HG03159 (cell line): Measurements from ENCODE around the gene KIAA0319L.

Experiments
- ATAC-seq: cut with Tn5 transposase; IDR thresholded peaks from one replicate; pipeline ENCODE4 v1.9.1; 2021; ENCODE audit warnings: mild to moderate bottlenecking, moderate library complexity; ENCODE audit not compliant: unreplicated experiment

The KIAA0319L gene

DNA sequence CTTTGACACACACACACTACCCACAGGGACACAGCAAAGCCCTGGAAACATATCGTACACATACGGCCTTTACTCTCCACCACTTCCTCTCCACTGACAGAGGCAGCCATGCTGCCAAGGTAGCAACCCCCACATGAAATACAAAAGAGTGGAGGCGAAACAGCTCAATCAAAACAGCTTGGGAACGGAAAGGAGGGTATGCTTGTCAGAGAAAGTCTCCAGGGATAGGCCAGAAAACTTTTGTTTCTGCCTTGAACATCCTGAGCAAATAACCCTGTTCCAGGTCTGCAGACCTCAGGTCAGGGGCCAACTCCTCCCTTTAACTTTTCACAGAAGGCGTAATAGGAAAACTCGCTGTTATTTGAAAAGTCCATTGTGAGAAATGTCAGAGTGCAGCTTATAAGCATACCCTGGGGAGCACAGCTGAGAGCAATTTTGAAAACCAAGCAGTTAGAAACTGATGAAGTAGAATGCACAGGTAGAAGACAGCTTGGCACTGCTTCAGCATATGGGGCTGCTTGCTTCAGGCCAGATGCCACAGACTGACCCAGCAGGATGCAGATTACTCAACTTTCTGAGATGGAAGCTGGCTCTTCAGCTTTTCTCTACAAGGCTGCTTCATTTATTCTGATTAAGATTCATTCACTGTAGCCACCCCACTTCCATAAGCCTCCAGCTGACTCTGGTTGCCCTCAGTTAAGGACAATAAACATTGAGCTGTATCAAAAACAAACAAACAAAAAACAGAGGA lies 18.0 kb downstream of the KIAA0319L start:
- no peak for ATAC-seq

DNA sequence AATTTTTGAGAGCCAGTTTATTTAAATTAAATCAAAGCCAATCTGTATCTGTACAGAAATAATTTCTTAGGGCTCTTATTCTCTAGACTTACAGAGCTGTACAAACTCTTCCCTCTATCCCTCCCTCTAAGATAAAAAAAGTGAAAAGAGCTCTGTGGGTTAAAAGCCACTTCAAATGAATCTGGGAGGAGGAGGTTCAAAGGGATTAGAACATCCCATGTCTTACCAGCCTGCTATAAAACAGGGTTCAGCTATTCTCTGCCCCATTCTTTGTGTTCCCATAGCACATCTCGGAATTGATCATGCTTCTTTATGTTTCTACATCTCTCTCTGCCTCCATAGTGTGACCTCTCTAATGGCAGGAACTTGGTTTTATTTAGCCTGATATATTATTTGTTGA lies 19.4 kb downstream of the KIAA0319L start:
- no peak for ATAC-seq

DNA sequence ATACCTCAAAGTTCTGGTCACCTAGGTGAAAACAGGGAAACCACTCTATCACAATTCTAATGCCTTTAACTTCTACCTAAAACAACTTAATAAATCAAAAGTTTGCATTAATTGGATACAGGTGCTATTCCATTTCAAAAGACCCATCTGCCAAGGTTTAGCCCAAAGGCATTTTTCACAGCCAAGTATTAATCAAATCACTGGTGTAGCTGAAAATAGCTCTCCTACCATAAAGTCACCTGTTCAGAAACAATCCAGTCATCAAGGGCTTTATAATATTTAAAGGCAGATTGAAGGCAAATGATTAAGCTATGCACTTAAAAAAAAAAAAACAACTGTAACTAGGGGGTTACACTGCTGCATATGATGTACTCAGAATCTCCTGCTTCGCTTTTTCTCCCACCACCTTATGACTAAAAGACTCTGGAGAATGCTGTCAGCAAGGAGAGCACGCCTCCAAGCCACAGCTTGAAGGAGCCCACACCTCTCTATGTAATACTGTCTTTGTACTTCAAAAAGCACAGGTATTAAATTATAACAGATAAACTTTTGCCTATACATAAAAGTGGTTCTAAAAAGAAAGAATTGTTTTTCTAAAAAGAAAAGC lies 20.5 kb downstream of the KIAA0319L start:
- no peak for ATAC-seq

DNA sequence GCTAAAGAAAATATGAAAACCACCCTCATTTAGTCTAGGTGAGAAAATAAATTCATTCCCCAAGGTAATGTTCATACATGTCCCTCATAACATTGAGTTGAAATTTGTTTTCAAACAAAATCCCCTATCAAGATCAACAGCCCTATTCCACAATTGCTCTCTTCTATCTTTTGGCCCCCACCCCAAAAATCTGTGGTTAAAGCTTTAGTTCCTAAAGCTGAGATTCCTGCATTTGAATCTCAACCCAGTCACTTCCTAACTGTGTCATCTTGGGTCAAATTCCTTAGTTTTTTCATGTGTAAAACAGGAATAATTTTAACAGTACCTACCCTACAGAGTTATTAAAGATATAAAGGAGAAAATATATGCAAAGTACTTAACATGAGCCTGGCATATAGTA lies 22.0 kb downstream of the KIAA0319L start:
- ATAC-seq: no peak

DNA sequence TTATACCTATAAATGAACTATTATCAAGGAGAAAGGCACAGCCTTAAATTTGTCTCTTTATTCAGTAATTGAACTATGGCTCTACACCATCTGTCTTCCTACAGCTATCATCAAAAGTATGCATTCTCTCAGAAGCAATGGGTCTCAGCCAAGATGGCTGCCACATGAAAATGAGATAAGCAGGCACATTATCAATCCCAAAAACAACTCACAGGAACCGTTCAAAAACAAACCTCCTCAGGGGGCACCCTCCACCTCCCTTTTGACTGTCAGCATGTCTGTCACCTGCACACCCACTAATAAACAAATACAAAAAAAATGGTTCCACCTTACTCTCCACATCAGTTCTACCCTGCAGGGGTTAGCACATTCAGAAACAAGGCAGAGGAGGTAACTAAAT lies 23.6 kb downstream of the KIAA0319L start:
- no peak for ATAC-seq

DNA sequence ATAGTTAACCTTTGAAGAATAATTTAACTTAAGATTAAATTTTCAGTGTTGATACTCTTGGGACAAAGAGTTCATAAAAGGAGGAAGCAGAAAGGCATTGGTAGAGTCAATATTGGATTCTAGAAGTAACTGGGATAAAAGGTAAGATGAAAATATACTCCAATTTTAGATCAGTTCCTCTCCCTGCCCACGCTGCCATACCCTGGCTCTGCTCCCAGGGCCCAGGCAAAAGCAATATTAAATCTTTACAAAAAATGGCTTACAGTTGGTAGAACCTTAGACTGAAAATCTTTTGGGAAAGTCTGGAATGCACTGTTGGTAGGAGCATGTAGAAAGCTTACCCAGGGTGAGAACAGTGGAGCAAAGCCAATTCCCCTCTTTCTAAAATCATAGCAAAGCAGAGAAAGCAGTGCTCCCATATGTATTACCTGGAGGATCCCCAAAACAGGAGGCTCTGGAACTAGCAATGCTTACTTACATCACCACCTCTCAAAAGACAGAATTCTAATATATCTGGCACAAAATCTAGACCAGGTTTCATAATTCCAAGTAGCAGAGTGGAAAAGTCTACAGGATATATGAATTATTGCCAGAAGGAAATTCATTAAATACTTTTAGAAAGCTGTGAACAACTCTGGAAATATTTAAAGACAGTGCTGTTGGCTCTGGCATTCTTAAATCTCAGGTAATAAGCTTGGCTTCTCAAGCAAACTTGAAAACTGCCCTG lies 24.5 kb downstream of the KIAA0319L start:
- no peak for ATAC-seq

DNA sequence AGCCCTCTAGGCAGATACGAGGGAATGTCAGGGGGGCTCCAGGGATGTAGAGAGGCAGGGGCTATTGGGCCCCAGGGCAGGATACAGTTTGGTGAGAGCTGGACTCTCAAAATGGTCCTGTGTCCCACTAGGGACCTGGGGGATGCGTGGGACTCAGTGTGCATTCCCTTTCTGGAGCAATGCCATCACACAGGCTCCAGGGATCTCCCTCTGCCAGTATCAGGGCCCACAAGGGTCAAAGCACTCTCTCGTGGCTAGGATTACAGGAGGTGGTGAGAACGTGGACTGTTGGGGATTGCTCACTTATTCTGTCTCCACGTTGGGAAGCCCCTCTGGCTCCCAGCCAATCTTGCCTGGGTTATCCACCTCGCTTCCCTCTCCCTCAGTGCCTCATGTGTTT lies 25.8 kb downstream of the KIAA0319L start:
- ATAC-seq: no peak

DNA sequence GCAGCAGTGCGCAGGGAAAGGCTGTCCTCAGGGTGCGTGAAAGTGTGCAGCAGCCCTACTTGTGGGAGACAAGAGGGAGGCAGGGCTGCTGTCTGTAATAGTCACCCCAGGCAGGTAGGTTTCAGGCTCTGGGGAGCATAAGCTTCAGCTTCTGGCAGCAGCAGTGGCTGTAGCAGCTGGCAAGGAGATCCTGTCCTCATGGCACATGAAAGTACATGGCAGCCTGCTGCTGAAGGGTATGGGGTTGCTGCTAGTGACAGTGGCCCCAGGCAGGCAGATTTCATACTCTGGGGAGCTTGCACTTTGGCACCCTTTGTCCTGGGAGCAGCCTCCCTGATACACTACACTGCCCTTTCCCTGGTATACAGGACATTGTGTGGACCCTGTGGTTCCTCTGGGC lies 26.3 kb downstream of the KIAA0319L start:
- no peak for ATAC-seq

DNA sequence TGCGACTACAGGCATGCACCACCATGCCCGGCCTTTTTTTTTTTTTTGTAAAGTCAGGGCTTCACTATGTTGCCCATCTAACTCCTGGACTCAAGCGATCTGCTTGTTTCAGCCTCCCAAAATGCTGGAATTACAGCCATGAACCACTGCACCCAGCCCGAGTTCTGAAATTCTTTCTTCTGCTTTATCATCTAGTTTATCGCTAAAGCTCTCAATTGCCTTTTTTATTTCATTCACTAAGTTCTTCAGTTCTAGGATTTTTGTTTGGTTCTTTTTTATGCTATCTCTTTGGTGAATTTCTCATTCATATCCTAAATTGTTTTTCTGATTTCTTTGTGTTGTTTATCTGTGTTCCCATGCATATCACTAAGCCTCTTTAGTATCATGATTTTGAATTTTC lies 27.0 kb downstream of the KIAA0319L start:
- ATAC-seq: no peak

DNA sequence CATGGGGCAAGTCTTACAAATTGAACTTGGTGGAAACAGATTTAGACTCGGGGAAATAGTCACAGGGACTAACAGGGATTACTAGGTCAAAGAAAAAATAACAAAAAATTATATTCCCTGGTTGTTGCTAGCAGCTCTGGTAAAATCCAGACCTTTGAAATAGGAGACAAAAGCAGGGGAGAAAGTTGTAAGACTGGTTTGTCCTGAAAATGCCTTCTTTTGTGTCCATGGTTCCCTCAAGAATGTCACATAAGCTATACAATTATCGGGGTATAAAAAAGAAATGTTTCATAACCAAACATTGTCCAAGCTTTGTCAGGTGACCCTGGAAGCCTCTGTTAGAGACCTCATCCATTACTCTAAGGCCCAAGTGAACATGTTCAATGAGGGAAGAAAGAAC lies 33.1 kb downstream of the KIAA0319L start:
- no peak for ATAC-seq

DNA sequence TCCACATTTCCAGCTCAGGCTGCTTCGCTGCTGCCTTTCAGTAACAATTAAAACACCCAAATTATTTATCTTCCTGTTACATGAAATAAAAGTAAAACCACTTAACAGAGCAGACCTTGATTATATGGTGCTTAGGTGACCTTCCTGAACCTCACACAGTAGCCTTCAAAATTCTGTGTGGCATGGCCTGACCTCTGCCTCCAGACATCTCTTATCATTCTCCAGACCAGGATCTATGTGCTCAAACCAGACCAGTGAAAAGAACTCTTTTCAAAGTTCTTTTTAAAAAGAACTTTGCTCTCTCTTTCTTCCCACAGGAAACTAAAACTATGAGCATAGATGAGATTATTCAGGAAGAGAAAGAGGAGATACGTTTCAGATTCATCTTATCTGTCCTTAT lies 37.8 kb downstream of the KIAA0319L start:
- ATAC-seq: no peak

DNA sequence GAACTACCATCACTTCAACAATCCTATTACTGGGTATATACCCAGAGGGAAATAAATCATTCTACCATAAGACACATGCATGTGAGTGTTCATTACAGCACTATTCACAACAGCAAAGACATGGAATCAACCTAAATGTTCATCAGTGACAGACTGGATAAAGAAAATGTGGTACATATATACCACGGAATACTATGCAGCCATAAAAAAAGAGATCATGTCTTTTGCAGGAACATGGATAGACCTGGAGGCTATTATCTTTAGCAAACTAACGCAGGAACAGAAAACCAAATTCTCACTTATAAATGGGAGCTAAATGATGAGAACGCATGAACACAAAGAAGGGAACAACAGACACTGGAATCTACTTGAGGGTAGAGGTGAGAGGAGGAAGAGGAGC lies 39.0 kb downstream of the KIAA0319L start:
- ATAC-seq: no peak

DNA sequence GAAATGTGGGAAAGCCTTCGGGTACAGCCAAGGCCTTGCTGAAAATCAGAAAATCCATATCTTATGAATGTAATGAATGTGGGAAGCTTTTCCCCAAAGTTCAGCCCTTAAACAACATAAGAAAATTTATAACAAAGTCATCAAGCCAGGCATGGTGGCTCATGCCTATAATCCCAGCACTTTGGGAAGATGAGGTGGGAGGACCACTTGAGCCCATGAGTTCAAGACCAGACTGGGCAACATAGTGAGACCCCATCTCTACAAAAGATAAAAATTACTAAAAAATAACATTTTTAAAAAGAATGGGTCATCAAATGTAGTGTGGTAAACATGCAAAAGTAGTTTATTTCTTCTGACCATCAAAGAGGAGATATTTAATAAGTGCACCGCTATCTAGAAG lies 45.9 kb downstream of the KIAA0319L start:
- no peak for ATAC-seq

DNA sequence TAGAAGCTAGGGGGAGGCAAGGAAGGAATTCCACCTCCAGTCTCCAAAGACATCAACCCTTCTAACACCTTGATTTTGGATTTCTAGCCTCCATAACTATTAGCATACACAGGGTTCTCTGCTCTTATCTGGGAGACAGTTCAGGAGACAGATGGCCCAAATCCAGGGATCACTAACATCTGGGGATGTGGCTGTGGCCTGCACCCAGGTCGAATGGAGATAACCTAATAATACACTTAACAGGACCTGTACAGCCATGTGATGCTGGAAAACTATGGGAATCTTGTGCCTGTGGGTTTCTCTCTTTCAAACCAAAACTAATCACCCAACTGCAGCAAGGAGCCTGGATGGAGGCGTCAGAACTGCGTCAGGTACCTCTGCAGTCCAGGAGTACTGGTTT lies 47.6 kb downstream of the KIAA0319L start:
- ATAC-seq: no peak

DNA sequence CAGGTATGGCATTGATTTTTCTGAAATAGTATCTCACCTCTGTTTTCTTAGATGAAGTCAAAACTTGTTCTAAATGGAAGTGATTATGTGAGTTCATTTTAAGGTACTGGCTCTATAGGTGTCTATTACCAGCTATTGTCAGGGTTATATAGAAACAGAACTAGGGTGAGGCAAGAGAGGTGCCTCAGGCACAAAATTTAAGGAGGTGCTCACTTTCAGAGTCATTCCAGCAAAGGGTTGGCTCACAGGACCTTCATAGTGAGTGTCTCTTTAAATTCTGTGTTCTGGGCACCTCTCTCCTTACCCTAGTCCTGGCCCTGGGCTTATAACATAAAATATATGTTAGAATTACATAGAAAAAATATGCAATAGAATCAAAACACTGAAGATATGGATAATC lies 49.3 kb downstream of the KIAA0319L start:
- ATAC-seq: no peak

DNA sequence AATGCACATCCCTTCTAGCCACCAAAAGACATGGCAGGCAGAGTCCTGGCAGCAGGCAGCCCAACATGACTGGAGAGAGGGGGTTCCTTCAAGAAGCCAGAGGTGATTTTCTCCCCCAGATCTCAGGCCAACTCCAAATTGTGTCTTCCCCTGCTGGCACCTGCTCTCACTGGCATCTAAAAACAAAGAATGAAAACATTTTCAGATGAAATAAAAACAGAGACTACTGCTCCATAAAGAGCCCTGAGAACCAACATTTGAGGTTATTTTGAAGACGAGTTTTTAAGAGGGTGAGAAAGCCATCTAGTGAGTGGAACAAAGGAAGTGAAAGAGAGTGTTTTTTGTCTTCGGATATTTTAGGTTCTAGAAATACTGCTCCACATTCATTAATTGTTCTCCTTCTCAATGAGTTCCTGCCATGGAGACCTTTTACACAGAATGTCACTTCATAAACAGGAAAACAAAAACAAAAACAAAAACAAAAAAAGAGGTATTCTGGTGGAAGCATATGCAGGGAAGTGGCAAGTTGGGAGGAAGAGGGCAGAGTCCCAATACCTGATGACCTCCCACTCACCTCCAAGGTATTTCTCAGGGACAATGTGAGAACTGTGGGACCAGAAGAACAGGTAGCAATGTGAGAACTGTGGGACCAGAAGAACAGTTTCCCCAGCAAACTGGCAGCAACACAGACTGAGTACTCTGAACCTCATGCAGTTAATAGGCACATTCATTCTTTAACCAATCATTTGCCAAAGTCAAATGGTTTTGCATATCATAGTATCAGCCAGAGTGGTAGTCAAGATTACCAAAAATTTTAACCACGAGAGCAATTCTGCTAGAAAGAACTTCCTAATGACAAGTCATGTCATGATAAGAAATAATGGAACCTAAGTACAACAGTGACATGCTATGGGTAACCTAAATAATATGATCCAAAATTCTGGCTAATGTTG lies 50.0 kb downstream of the KIAA0319L start:
- ATAC-seq: no peak

DNA sequence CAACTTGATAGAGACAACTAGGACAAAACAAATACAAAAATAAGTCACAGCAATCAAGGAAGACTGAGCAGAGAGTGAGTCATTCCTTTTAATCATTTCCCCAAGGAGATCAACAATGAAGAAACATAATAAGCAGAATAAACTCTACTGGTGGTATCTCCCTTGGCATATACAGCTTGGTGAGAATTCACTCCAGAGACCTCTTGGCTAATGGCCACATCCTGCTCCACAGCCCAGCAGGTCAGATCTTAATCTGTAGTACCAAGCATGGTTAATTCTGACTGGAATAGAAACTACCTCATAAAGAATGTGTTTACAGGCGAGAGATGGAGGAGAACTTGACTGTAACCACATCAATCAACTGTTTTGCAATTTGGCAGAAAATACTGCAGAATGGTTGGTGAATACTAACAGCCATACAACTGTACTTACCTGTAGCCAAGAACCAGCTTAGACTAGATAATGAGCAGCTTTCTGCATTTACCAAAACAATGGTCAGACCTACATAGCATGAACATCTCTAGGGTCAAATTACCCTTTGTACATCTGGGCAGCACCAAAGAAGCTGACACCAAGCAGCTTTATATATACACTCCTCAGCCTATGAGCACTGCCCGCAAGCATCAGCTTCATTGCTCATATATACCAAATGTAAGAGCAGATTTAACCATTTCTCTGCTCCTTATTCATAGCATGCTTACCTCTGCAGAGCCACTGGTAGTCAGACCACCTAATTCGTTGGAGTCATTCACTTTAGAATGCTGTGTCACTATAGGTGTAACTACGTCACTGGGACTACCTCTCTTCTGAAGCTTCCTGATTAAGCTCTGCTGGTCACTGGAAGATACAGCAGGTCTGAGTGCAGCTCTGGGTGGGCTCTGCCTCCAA lies 51.0 kb downstream of the KIAA0319L start:
- no peak for ATAC-seq

DNA sequence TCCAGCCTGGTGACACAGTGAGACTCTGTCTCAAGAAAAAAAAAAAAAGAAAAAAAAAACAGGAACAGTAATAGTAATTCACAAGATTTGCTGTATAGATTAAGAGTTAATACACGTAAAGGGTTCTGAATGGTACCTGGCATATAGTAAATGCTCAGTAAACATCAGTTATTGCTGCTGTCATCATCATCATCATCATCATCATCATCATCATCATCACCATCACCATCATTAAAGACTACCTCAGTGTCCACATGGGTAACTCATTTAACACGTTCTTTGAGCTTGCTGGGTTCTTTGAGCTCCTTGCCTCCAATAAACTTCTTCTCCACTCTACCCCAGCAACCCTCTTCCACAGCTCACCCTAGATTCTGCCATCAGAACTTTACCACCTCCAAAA lies 55.0 kb downstream of the KIAA0319L start:
- ATAC-seq: no peak

DNA sequence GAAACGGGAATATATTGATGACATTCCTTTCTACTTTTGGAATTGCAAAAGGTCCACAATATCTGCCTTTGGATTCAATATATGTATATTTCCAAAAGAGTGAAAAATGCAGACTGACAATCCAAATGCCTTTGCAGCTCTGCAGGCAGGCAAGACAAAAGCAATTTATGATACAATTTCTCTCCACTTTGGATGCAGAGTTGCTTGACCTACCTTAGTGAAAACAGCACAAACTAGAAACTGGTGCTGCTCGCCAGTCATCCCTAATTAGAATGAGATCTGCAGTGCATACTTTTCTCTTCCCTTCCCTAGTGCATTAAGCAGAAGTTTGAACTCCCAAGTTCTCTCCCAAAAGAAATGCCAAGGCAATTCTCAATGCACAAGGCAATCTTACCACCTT lies 56.8 kb downstream of the KIAA0319L start:
- no peak for ATAC-seq

DNA sequence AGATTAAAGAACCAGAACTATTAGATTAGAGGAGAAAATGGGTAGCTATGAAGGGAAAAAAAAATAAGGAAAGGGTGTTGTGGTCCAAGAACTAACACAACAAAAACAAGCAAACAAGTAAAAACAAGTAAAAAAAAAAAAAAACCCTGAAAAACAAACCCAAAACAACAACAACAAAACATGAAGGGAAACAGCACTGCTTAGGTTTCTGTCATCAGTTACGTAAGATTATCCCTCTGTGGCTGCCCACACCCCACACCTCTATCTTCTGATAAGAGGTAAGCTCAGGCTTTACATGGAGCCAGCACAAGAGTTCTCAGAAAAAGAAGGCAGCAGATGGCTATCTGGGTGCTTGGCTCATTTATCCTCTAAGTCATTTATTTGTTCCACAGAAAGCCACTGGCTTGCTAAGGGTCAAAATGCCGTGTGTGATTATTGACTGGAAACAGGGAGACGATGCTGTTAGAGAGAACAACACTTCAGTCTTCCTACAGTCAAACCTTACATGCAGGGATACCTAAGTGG lies 57.5 kb downstream of the KIAA0319L start:
- no peak for ATAC-seq
